Fibroblast of pulmonary artery (primary cell): ENCODE measurements around the gene KRT8.

Experiments used
- DNase-seq: peaks from one replicate; pipeline ENCODE4 v3.0.0-alpha.2; 2010; ENCODE audit warnings: low read depth
- H3K4me3 ChIP-seq: replicated peaks from 2 replicates; pipeline ENCODE4 v1.5.1; 2011; ENCODE audit warnings: low read depth, mild to moderate bottlenecking, control low read depth, low read length, moderate library complexity
- TF ChIP-seq, protein P1 (sequence below): IDR thresholded peaks from 2 replicates; pipeline ENCODE4 v1.5.1; 2011; ENCODE audit warnings: mild to moderate bottlenecking, control low read depth, low read length, inconsistent platforms; ENCODE audit errors: missing control alignments

The KRT8 gene

DNA sequence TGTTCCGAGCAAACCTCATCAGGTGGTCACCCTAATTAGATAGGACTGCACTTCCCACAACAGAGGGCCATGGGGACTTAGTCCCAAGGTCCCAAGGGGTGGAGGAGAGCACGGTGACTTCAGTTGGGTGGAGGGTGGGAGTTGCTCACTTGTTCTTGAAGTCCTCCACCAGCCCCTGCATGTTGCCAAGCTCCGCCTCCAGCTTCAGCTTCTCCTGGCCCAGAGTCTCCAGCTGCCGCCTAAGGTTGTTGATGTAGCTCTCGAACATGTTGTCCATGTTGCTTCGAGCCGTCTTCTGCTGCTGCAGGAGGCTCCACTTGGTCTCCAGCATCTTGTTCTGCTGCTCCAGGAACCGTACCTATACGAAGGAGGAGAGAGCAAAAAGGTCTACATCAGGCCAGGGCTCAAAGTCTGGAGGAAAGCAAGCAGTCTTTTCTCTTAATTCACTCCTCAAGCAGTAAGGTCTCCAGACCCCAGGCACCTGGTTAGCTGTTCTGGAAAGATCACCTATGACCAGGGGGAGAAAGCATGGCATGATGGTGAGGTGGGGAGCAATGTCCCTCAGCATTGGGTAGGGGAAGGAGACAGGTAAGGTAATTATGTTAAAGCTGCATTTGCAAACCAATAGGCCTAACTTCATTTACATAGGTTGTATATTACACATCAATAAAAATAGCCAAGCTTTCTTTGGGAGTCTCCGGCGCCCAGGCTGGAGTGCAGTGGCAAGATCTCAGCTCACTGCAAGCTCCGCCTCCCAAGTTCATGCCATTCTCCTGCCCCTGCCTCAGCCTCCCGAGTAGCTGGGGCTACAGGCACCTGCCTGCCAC is 2.9 kb downstream of the KRT8 start:
- no peak for DNase-seq
- no peak overlapping the region for H3K4me3 ChIP-seq
- TF ChIP-seq, protein P1, sequence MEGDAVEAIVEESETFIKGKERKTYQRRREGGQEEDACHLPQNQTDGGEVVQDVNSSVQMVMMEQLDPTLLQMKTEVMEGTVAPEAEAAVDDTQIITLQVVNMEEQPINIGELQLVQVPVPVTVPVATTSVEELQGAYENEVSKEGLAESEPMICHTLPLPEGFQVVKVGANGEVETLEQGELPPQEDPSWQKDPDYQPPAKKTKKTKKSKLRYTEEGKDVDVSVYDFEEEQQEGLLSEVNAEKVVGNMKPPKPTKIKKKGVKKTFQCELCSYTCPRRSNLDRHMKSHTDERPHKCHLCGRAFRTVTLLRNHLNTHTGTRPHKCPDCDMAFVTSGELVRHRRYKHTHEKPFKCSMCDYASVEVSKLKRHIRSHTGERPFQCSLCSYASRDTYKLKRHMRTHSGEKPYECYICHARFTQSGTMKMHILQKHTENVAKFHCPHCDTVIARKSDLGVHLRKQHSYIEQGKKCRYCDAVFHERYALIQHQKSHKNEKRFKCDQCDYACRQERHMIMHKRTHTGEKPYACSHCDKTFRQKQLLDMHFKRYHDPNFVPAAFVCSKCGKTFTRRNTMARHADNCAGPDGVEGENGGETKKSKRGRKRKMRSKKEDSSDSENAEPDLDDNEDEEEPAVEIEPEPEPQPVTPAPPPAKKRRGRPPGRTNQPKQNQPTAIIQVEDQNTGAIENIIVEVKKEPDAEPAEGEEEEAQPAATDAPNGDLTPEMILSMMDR: no peak

DNA sequence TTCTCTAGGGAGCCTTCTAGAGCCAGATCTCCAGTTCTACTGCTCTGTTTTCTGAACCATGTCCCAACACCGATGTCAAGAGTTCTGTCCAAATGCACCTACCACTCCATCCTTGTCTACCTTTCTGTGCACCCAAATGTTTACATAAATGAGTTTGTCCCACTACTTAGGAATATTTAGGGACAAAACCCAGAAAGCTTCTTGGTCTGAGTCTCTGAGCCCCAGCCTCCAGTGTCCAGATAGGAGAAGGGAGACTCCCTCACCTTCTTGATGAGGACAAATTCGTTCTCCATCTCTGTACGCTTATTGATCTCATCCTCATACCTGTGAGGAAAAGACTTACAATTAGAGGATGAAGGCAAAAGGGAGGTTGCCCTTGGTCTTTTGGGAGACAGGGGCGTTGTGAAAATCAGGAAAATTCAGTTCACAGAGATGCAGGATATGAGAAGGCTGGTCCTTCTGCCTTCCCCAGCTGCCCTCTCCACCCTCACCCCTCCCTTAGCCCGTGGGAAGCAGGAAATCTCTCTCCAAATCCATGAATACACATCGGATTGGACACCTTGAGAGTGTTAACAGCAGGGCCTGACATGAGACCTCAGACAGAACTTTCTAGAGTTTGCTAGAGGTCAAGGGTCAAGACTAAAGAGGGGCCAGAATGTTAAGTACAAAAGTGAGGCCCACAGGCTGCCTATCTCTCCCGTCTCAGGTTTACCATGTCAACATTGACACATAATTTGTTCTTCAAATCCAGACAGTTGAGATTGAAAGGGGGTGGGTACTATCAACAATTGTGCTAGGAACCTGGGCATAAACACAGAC is 3.8 kb downstream of the KRT8 start:
- DNase-seq: no peak
- H3K4me3 ChIP-seq: no peak overlapping the region
- TF ChIP-seq, protein P1: no peak

GRCh38 chr12:52900166-52900895 is 4.5 kb downstream of the KRT8 start:
- DNase-seq: no peak
- TF ChIP-seq, protein P1: no peak
- H3K4me3 ChIP-seq: no peak overlapping the region

GRCh38 chr12:52899338-52900035 is 5.4 kb downstream of the KRT8 start:
- no peak overlapping the region for H3K4me3 ChIP-seq
- TF ChIP-seq, protein P1: no peak
- DNase-seq: no peak

DNA sequence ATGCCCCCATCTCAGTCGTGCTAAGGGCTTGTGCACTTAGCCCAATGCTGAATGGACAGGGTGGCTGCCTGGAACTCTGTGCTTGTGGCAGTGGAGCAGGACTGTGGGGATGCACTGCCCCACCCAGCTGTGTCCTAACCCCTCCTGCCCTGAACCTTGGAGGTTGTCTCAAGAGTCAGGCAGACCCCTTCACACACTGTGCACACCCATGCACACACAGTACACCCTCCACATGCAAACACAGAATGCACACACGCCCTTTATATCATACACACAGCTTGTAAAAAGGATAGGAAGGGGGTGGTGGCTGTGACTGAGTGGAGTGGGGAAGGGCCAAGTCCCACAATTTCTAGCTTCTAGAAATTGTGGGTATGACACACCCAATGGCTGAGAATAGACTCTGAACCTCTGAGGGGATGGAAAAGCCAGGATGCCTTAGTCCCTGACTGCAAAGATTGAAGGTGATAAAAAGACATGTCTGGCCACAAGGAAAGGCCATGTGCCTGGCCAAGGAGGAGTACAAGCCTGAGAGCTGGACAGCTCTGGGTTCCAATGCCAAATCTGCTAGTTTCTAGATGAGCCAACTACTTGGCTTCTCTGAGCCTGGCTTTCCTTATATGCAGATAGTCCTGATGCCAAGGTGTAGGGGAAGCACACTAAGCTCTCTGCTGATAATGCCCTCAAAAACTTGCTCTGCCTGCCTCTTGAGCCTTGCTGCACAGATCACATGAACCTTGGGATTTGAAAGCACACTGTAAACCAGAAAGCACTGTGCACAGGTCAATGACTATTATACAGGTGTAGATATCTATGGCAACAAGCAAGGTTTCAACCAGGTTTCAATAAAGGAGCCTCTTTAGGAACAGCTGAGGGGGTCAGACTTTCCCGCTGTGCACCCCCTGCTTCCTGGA is 8.4 kb downstream of the KRT8 start:
- no peak overlapping the region for H3K4me3 ChIP-seq
- DNase-seq: no peak
- TF ChIP-seq, protein P1: no peak
